ENCODE measurements around the gene RFX3. TPM values are rescaled to one million over a fixed set of nuclear protein-coding genes. Genes with fewer than 3 reads are reported as not detected.

RFX3 gene
- total RNA-seq, 1 donor from 2014 or later, result 1.6 TPM

DNA sequence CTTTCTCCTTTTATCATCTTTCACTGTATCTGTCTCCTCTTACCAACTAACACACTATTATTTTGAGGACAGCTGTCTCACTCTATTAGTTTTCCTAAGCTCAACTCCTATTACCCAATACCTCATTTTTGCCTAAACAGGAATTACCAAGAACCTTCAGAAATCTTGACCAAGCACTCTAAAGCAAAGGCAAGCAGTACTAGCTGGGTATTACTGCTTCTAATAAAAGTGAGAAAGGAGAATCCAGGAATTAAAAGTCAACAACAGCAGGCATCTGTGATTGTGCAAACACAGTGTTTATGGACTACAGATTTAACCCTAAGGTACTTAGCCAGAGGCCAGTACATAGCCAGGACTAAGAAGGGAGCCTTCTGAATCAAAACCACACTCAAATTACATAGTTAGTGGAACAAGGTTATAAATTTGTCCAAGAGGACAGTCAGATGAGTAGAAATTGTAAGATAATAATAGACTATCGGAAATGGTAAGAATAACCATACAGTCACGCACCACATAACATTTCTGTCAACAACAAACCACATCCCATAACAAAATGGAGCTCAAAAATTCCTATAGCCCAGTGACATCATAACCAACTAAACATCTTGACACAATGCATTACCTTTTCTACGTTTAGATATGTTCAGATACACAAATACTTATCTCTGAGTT lies 8.3 kb downstream of the RFX3 start:
- DNase-seq (ENCODE audit: low read depth) (no peak), FAIRE-seq (no peak)

DNA sequence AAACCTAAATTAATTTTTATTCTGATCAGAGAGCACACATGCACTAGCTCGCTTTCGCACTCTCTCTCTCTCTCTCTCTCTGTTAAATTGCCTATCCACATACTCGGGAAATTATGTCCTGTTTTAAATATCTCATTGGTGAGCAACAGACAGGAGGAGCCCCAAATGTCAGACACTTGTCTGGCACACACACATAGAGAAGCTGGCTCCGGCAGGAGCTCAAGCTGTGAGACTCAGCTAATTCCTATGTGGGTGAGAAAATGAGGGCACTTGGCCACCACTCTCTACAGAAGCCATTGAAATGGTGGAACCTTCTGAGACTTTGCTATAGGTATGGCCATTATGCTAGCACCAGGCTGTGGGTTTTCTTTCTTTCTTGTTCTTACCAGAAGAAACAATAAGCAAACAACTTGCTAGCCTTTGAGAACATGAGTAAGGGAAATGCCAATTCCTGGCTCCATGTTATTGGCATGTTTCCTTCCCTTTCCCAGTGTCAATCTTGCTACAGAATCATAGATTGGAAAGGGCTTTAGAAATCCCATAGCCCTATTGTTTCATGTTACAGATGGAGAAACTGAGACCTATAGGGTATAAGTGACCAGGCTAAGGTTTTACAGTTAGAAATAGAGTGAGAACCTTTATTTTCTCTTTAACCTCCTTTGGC lies 9.0 kb downstream of the RFX3 start:
- H3K4me3 ChIP-seq (ENCODE audit: low read depth, low read length), result no peak overlapping the region
- DNase-seq (ENCODE audit: low read depth) (no peak), FAIRE-seq (no peak)
- TF ChIP-seq, protein P1, sequence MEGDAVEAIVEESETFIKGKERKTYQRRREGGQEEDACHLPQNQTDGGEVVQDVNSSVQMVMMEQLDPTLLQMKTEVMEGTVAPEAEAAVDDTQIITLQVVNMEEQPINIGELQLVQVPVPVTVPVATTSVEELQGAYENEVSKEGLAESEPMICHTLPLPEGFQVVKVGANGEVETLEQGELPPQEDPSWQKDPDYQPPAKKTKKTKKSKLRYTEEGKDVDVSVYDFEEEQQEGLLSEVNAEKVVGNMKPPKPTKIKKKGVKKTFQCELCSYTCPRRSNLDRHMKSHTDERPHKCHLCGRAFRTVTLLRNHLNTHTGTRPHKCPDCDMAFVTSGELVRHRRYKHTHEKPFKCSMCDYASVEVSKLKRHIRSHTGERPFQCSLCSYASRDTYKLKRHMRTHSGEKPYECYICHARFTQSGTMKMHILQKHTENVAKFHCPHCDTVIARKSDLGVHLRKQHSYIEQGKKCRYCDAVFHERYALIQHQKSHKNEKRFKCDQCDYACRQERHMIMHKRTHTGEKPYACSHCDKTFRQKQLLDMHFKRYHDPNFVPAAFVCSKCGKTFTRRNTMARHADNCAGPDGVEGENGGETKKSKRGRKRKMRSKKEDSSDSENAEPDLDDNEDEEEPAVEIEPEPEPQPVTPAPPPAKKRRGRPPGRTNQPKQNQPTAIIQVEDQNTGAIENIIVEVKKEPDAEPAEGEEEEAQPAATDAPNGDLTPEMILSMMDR (IDR thresholded peaks at IDR 0.05; ENCODE audit: insufficient read depth, low read length, severe bottlenecking), result no peak
- H3K36me3 ChIP-seq (ENCODE audit: control insufficient read depth, insufficient read depth, low read length), result no peaks in the 10 kb centered on the region
- no peaks in the 10 kb centered on the region for H3K27me3 ChIP-seq (ENCODE audit: control insufficient read depth, insufficient read depth, low read length)

More for the DNA sequence above, 8.3 kb downstream of the RFX3 start:
- Histone ChIP-seq H3K27me3 (ENCODE audit: control insufficient read depth, insufficient read depth, low read length) (no peaks in the 10 kb centered on the region), H3K36me3 (ENCODE audit: control insufficient read depth, insufficient read depth, low read length) (no peaks in the 10 kb centered on the region), H3K4me3 (ENCODE audit: low read depth, low read length) (no peak overlapping the region)
- TF ChIP-seq, protein P1 (IDR thresholded peaks at IDR 0.05; ENCODE audit: insufficient read depth, low read length, severe bottlenecking), result no peak

DNA sequence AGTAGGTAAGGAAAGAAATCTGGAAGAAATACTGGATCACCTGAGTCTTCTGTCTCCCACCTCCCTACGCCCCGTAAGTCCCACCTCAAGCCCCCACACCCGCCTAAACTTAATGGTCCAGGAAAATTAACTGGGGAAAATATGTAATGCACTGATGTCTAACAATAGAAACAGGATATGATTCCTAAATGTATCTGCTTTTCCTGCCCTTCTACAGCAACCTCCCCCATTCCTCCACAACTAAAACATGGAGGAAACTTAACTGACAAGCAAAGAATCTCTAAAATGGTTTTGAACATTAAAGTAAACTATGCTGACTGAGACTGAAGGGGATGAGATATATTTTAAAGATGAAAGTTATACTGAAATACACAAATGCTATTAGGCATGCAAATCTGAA lies 10.4 kb downstream of the RFX3 start:
- no peaks in the 10 kb centered on the region for H3K27me3 ChIP-seq (ENCODE audit: control insufficient read depth, insufficient read depth, low read length)
- TF ChIP-seq, protein P1 (IDR thresholded peaks at IDR 0.05; ENCODE audit: insufficient read depth, low read length, severe bottlenecking), result no peak
- DNase-seq (ENCODE audit: low read depth) (no peak), FAIRE-seq (no peak)
- H3K36me3 ChIP-seq (ENCODE audit: control insufficient read depth, insufficient read depth, low read length), result no peaks in the 10 kb centered on the region
- H3K4me3 ChIP-seq (ENCODE audit: low read depth, low read length), result no peak overlapping the region

DNA sequence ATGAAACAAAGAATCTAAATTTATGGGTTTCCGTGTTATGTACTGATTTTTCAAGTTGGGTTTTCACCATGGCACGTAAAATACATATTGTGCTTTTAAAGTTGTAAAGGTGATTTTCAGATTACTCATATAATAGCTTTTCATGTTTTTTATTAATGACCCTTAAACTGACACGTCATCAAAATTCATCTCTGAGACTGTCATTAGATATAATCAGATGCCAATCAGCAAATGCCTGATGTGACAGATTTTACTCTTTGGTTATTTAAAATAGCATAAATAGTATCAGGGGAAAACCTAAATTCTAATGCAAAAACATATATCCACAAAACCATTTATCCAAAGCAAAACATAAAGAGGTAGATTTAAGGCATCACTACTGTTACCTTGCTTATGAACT lies 11.0 kb downstream of the RFX3 start:
- Histone ChIP-seq H3K36me3 (ENCODE audit: control insufficient read depth, insufficient read depth, low read length) (no peaks in the 10 kb centered on the region), H3K4me3 (ENCODE audit: low read depth, low read length) (no peak overlapping the region), H3K27me3 (ENCODE audit: control insufficient read depth, insufficient read depth, low read length) (no peaks in the 10 kb centered on the region)
- TF ChIP-seq, protein P1 (IDR thresholded peaks at IDR 0.05; ENCODE audit: insufficient read depth, low read length, severe bottlenecking), result no peak
- DNase-seq (ENCODE audit: low read depth) (no peak), FAIRE-seq (no peak)

DNA sequence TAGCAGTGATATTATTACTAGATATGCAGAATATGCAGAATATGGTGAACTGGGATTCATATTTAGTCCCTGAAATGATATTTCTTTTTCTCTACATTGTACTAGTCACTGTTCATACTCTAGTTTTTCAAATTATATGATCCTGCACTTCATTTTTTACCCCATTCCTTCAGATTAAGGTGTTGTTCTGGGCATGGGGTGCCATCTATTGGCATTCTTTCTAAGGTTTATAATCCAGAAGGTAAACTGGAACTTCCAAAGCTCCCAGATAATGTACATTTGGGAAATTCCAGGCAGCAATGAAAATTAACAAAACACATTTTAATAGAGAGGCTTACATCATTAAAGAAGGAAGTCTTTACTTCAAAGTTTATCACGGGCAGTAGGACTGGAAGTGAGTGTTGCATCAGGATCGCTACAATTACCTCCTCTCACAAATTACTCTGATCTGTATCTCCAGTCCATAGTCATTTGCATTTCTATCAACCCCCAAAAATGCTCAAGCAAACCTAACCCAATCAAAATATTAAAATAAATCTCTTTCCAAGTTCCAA lies 12.5 kb downstream of the RFX3 start:
- no peak for FAIRE-seq
- TF ChIP-seq, protein P1 (IDR thresholded peaks at IDR 0.05; ENCODE audit: insufficient read depth, low read length, severe bottlenecking), result no peak
- no peak overlapping the region for H3K4me3 ChIP-seq (ENCODE audit: low read depth, low read length)
- H3K36me3 ChIP-seq (ENCODE audit: control insufficient read depth, insufficient read depth, low read length), result no peaks in the 10 kb centered on the region
- no peaks in the 10 kb centered on the region for H3K27me3 ChIP-seq (ENCODE audit: control insufficient read depth, insufficient read depth, low read length)
- DNase-seq (ENCODE audit: low read depth), result no peak

Measured in bronchial epithelial cell (primary cell).